GM12892 (cell line): ENCODE data around the gene GPC4.

Source experiments
- POLR2A ChIP-seq: IDR thresholded peaks from 2 replicates; pipeline ENCODE4 v1.6.1; 2011; ENCODE audit warnings: low read depth, low read length, control low read depth
- POLR2AphosphoS5 ChIP-seq: IDR thresholded peaks from 2 replicates; pipeline ENCODE4 v1.6.1; 2011; ENCODE audit warnings: low read depth, low read length, control low read depth
- TAF1 ChIP-seq: IDR thresholded peaks from 2 replicates; pipeline ENCODE4 v1.6.1; 2011; ENCODE audit warnings: low read depth, mild to moderate bottlenecking, control low read depth, low read length, borderline replicate concordance

DNA sequence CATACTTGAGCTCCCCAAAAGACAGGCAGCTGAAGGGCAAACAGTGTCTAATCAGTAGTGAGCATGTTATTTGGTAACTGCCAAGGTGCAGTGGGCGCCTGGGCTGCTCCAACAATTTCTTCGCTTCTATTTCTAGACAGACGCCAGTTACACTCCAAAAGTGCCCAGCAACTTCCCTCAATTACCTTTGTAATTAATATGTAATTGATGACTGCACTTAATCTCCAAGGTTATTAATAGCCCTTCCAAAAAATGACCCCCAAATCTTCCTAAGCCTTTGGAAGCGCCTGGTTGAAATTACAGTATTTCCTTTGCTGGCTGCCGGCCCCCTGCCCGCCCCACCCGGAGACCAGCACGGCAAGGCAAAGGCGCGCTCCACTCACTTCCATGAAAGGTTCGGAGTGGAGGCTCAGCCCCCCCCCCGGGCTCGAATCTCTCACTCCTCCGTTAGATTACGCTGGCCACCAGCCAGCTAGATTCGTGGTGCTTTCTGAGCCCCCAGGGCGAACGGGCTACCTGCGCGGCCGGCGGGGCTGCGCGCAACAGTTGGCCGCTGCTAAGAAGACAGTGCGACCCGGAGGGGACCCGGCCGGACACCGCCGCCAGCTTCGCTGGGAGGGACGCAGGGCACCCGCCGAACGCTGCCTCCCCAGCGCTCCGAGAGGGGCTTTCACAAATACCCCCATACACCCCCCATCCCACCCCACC lies 1.9 kb downstream of the GPC4 start:
- no peak for TF ChIP-seq POLR2A
- no peak for TF ChIP-seq POLR2AphosphoS5
- no peak for TF ChIP-seq TAF1
